Transverse colon (tissue), 4 donors: ENCODE data around the gene GSG1L2. TPM values are rescaled to one million over a fixed set of nuclear protein-coding genes. Genes with fewer than 3 reads are reported as not detected.

Source experiments
- DNase-seq: peaks from one replicate; pipeline ENCODE4 v3.0.0-alpha.2; 2019
- H3K27ac ChIP-seq, 4 donors: fragments of 200-600 bp; sonication (generic); 2 replicates each; pipeline ENCODE4 v1.5.1; 2016 to 2018; ENCODE audit warnings: inconsistent platforms in 4 of 4
- H3K27me3 ChIP-seq: fragments of 200-600 bp; sonication (generic); 2 replicates; pipeline ENCODE4 v1.5.1; 2017; ENCODE audit warnings: inconsistent platforms
- H3K36me3 ChIP-seq, 4 donors: fragments of 200-600 bp; sonication (generic); 2 replicates each; pipeline ENCODE4 v1.5.1; 2017 to 2019; ENCODE audit warnings: inconsistent platforms in 4 of 4
- H3K4me1 ChIP-seq, 4 donors: fragments of 200-600 bp; sonication (generic); 2 replicates each; pipeline ENCODE4 v1.5.1; 2017 to 2020; ENCODE audit warnings: inconsistent platforms in 4 of 4
- H3K4me3 ChIP-seq, 4 donors: fragments of 200-600 bp; sonication (generic); 1 replicate in 1 of 4; 2 replicates in 3 of 4; pipeline versions ENCODE4 v1.5.1 to v1.6.1; 2017 to 2019; ENCODE audit warnings: inconsistent platforms in 4 of 4
- H3K9me3 ChIP-seq, 2 donors: fragments of 200-600 bp; sonication (generic); 2 replicates each; pipeline ENCODE4 v1.5.1; 2017 to 2019; ENCODE audit warnings: inconsistent platforms in 2 of 2
- CTCF ChIP-seq, 5 experiments: fragments of 200-600 bp in 3 of 5; fragments of 450-650 bp in 2 of 5; sonication (generic) in 3 of 5; IDR thresholded peaks; 1 replicate in 2 of 5; 2 replicates in 3 of 5; pipeline ENCODE4 v1.5.1; 2016 to 2017; ENCODE audit warnings: antibody characterized with exemption in 5 of 5, inconsistent platforms in 3 of 5, mild to moderate bottlenecking in 2 of 5, moderate library complexity in 1 of 5
- EP300 ChIP-seq: sonication (generic); formaldehyde crosslinking; IDR thresholded peaks from one replicate; pipeline ENCODE4 v1.6.1; 2017; ENCODE audit warnings: antibody characterized with exemption, low read depth
- POLR2A ChIP-seq: fragments of 450-650 bp; IDR thresholded peaks from one replicate; pipeline ENCODE4 v1.6.1; 2016; ENCODE audit warnings: antibody characterized with exemption, mild to moderate bottlenecking, moderate library complexity
- POLR2AphosphoS5 ChIP-seq, 3 donors: sonication (generic); formaldehyde crosslinking; IDR thresholded peaks; one replicate each; pipeline ENCODE4 v1.6.1; 2016; ENCODE audit warnings: antibody characterized with exemption in 3 of 3
- WGBS, 2 donors: methylation state at CpG; one replicate each; pipeline ENCODE4 v1.1.5; 2018; ENCODE audit warnings: low coverage in 1 of 2; 5-methylcytosine and 5-hydroxymethylcytosine counted together
- in situ Hi-C, 4 donors: fragments of 200-750 bp; cut with MboI; loops; one replicate each; pipeline versions ENCODE4 v1.15.0 to v1.15.1; 2017; ENCODE audit warnings: low sequenced_read_pairs in 3 of 4, low pct_ligation_motif_present in 1 of 4, low pct_unique_long_range_greater_than_20kb in 1 of 4
- intact Hi-C: fragments of 100-400 bp; cut with DNase I; formaldehyde crosslinking; loops from one replicate; pipeline ENCODE4 v1.15.1; 2023; ENCODE audit warnings: low total_unique reads
- total RNA-seq, 4 donors: library from RNA; depleted of rRNA; stranded (reverse); fragments of >200 nt; gene quantifications; one replicate each; pipeline ENCODE4 v1.1.0, GENCODE V29; 2016

Gene GSG1L2
- total RNA-seq, 4 donors from 2014 or later = not detected

- H3K4me3 ChIP-seq = no peak overlapping the region
- no peaks in the 10 kb centered on the region for H3K9me3 ChIP-seq
- no peaks in the 10 kb centered on the region for H3K36me3 ChIP-seq
- no peak for DNase-seq
- H3K27me3 ChIP-seq = no peaks in the 10 kb centered on the region
- 84% methylated on average over 15 of the region's 15 CpGs; no CpG with 5 or more reads in 1 of the 2 donors for WGBS, 2 donors
- no peaks in the 10 kb centered on the region for H3K4me1 ChIP-seq
- TF ChIP-seq POLR2AphosphoS5 (IDR thresholded peaks at IDR 0.05) (no peak), POLR2A (no peak), EP300 (no peak), CTCF (IDR thresholded peaks at IDR 0.05) (no peak)
- intact Hi-C loops = no loop called here
- in situ Hi-C loops = no loop called here
- no peak overlapping the region for H3K27ac ChIP-seq
These were observed 52.7 kb downstream of the GSG1L2 start for GRCh38 chr17:9769036-9769695.

GRCh38 chr17:9768381-9768934 lies 53.4 kb downstream of the GSG1L2 start:
- no peak for TF ChIP-seq POLR2A
- peak; percentile 52 to 67 (median 56) for TF ChIP-seq CTCF (IDR thresholded peaks at IDR 0.05)
- DNase-seq = no peak
- no peak overlapping the region for H3K4me3 ChIP-seq
- no peaks in the 10 kb centered on the region for H3K9me3 ChIP-seq
- in situ Hi-C loops = no loop called here
- no peaks in the 10 kb centered on the region for H3K27me3 ChIP-seq
- H3K27ac ChIP-seq = no peak overlapping the region
- intact Hi-C loops = no loop called here
- no peaks in the 10 kb centered on the region for H3K4me1 ChIP-seq
- 13 to 26% methylated on average over 3 to 5 of the region's 5 CpGs for WGBS, 2 donors
- no peaks in the 10 kb centered on the region for H3K36me3 ChIP-seq

GRCh38 chr17:9767432-9767991 lies 54.4 kb downstream of the GSG1L2 start:
- H3K27me3 ChIP-seq = no peaks in the 10 kb centered on the region
- H3K27ac ChIP-seq = no peak overlapping the region
- intact Hi-C loops = no loop called here
- H3K36me3 ChIP-seq = no peaks in the 10 kb centered on the region
- H3K4me3 ChIP-seq = no peak overlapping the region
- 74 to 82% methylated on average over 5 to 6 of the region's 7 CpGs for WGBS, 2 donors
- no peak for TF ChIP-seq POLR2A
- no peak for TF ChIP-seq CTCF (IDR thresholded peaks at IDR 0.05)
- no peak for TF ChIP-seq POLR2AphosphoS5 (IDR thresholded peaks at IDR 0.05)
- TF ChIP-seq EP300 = no peak
- H3K4me1 ChIP-seq = no peaks in the 10 kb centered on the region
- H3K9me3 ChIP-seq = no peaks in the 10 kb centered on the region
- in situ Hi-C loops = no loop called here
- no peak for DNase-seq

- in situ Hi-C loops = no loop called here
- intact Hi-C loops = no loop called here
- 79% methylated on average over 5 of the region's 5 CpGs; no CpG with 5 or more reads in 1 of the 2 donors for WGBS, 2 donors
These were observed 54.9 kb downstream of the GSG1L2 start for GRCh38 chr17:9766970-9767369.

More at GRCh38 chr17:9766970-9767369, 54.9 kb downstream of the GSG1L2 start:
- no peaks in the 10 kb centered on the region for H3K36me3 ChIP-seq
- no peaks in the 10 kb centered on the region for H3K27me3 ChIP-seq
- DNase-seq = no peak
- H3K4me3 ChIP-seq = no peak overlapping the region
- TF ChIP-seq POLR2A (no peak), EP300 (no peak), CTCF (IDR thresholded peaks at IDR 0.05) (no peak)
- no peaks in the 10 kb centered on the region for H3K9me3 ChIP-seq
- H3K27ac ChIP-seq = no peak overlapping the region
- no peaks in the 10 kb centered on the region for H3K4me1 ChIP-seq
